Activated CD8-positive, alpha-beta memory T cell treated with anti-CD3 and anti-CD28 coated beads, Interleukin-2, amount 50 U/mL, for 24 hours (primary cell): ENCODE measurements around the gene GRIP1.

Experiments
- DNase-seq: peaks from one replicate; pipeline ENCODE4 v3.0.0-alpha.2; 2020; ENCODE audit errors: extremely low read depth

The GRIP1 gene

GRCh38 chr12:66600903-66601302 is 78.0 kb downstream of the GRIP1 start:
- no peak for DNase-seq

GRCh38 chr12:66599816-66600215 is 79.1 kb downstream of the GRIP1 start:
- no peak for DNase-seq

GRCh38 chr12:66598608-66599007 is 80.3 kb downstream of the GRIP1 start:
- no peak for DNase-seq

- DNase-seq: no peak
These were observed 80.8 kb downstream of the GRIP1 start for GRCh38 chr12:66598079-66598478.

- no peak for DNase-seq
These were observed 82.7 kb downstream of the GRIP1 start for GRCh38 chr12:66596199-66596598.

- DNase-seq: no peak
These were observed 84.2 kb downstream of the GRIP1 start for GRCh38 chr12:66594688-66595087.

GRCh38 chr12:66590275-66590985 is 88.4 kb downstream of the GRIP1 start:
- DNase-seq: no peak

- DNase-seq: no peak
These were observed 89.8 kb downstream of the GRIP1 start for GRCh38 chr12:66589095-66589494.

- DNase-seq: no peak
These were observed 91.0 kb downstream of the GRIP1 start for GRCh38 chr12:66587912-66588311.

GRCh38 chr12:66584673-66585072 is 94.2 kb downstream of the GRIP1 start:
- no peak for DNase-seq

- DNase-seq: no peak
These were observed 105.3 kb downstream of the GRIP1 start for GRCh38 chr12:66573605-66574004.

- no peak for DNase-seq
These were observed 106.0 kb downstream of the GRIP1 start for GRCh38 chr12:66572845-66573244.

- DNase-seq: no peak
These were observed 107.4 kb downstream of the GRIP1 start for GRCh38 chr12:66571361-66571915.

- DNase-seq: no peak
These were observed 115.7 kb downstream of the GRIP1 start for GRCh38 chr12:66563220-66563619.

- no peak for DNase-seq
These were observed 123.8 kb downstream of the GRIP1 start for GRCh38 chr12:66555113-66555512.

GRCh38 chr12:66552716-66553115 is 126.2 kb downstream of the GRIP1 start:
- no peak for DNase-seq

GRCh38 chr12:66550626-66551025 is 128.2 kb downstream of the GRIP1 start:
- no peak for DNase-seq

GRCh38 chr12:66549050-66549389 is 129.9 kb downstream of the GRIP1 start:
- DNase-seq: no peak

GRCh38 chr12:66548338-66549049 is 130.4 kb downstream of the GRIP1 start:
- no peak for DNase-seq

- DNase-seq: no peak
These were observed 137.4 kb downstream of the GRIP1 start for GRCh38 chr12:66541426-66541825.

GRCh38 chr12:66539431-66539830 is 139.4 kb downstream of the GRIP1 start:
- no peak for DNase-seq

- DNase-seq: no peak
These were observed 139.9 kb downstream of the GRIP1 start for GRCh38 chr12:66538970-66539369.

GRCh38 chr12:66537876-66538275 is 141.0 kb downstream of the GRIP1 start:
- no peak for DNase-seq
